Measurements from ENCODE around the gene MOG. TPM values are rescaled to one million over a fixed set of nuclear protein-coding genes. Genes with fewer than 3 reads are reported as not detected.
A peak's percentile ranks its signal among the peaks of the same experiment; 100 is the strongest.

The MOG gene
- total RNA-seq, 1 experiment from 2014 or later = not detected

DNA sequence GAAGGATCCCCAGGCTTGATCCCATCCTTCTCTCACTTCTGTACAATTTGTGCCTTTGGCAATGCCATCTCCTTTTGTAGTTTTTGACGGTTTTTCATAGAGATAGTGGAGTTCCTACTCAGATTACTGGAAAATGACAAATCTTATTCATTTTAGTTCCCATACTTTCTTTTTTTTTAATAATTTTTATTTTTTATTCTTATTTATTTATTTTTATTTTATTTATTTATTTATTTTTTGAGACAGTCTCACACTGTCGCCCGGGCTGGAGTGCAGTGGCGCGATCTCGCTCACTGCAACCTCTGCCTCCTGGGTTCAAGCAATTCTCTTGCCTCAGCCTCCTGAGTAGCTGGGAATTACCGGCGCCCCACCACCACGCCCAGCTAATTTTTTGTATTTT, 19.6 kb upstream of the MOG start:
- intact Hi-C loops (cut with micrococcal nuclease) = no loop called here
- H3K9me3 Mint-ChIP-seq (ENCODE audit: unreplicated experiment) = no peaks in the 10 kb centered on the region
- peaks cover 2% of the 10 kb centered on the region for H3K36me3 Mint-ChIP-seq (ENCODE audit: insufficient read depth, unreplicated experiment)
- TF ChIP-seq, protein P1, sequence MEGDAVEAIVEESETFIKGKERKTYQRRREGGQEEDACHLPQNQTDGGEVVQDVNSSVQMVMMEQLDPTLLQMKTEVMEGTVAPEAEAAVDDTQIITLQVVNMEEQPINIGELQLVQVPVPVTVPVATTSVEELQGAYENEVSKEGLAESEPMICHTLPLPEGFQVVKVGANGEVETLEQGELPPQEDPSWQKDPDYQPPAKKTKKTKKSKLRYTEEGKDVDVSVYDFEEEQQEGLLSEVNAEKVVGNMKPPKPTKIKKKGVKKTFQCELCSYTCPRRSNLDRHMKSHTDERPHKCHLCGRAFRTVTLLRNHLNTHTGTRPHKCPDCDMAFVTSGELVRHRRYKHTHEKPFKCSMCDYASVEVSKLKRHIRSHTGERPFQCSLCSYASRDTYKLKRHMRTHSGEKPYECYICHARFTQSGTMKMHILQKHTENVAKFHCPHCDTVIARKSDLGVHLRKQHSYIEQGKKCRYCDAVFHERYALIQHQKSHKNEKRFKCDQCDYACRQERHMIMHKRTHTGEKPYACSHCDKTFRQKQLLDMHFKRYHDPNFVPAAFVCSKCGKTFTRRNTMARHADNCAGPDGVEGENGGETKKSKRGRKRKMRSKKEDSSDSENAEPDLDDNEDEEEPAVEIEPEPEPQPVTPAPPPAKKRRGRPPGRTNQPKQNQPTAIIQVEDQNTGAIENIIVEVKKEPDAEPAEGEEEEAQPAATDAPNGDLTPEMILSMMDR (IDR thresholded peaks at IDR 0.05; ENCODE audit: unreplicated experiment) = no peak
- H3K27ac Mint-ChIP-seq (ENCODE audit: low read depth, unreplicated experiment) = no peak overlapping the region
- DNase-seq (ENCODE audit: unreplicated experiment) = no peak
- ChIA-PET CTCF (interaction anchor here (1.3 to 3.5 kb wide), 3 partner anchors 10 to 16 kb away, joined by 4 to 11 read pairs (median 6); no protein-coding TSS in a partner anchor), POLR2A (no interaction called here)
- no peaks in the 10 kb centered on the region for H3K27me3 Mint-ChIP-seq (ENCODE audit: insufficient read depth, unreplicated experiment)
- BruUV-seq (replicated peaks) = no TSS peak
- H3K4me3 Mint-ChIP-seq (ENCODE audit: unreplicated experiment) = no peak overlapping the region
- peaks cover 18% of the 10 kb centered on the region for H3K4me1 Mint-ChIP-seq (ENCODE audit: insufficient read depth, unreplicated experiment)

DNA sequence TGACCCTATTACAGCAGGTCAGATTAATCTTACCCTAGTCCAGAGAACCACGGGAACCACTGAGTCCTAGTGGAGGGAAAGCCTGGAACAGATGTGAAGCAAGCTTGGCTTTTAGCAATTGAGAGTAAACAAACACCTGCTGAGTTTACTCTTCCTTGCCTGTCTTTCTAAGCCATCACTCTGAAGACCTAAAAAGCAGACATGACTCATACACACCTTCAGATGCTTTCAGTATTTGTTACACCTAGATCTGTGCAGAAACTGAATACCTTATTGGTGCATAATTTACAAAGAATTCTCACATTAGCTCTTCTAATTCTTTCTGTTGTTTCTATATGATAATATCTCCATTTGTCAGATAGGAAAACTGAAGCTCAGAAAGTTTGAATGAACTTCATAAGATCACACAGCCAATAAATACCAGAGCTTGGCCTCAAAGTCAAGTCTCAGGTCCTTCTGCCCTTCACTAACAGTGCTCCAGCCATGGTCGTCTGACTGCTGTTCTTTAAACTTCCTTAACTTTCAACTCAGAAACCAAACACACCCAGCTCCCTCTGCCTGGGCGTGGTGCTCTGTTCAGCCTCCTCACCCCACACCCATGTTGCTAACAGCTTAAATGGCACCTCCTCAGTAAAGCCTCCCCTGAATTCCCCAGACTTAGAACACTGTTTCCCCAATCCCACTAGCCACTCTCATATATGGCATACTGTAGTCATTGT, 15.3 kb upstream of the MOG start:
- intact Hi-C loops (cut with micrococcal nuclease) = no loop called here
- POLR2A ChIA-PET = interaction anchor here (1.6 to 2.6 kb wide), 2 partner anchors 8 to 11 kb away, joined by 6 read pairs; partner anchors contain the start of gene GABBR1
- BruUV-seq (replicated peaks) = no TSS peak
- H3K9me3 Mint-ChIP-seq (ENCODE audit: unreplicated experiment) = no peaks in the 10 kb centered on the region
- no peaks in the 10 kb centered on the region for H3K27me3 Mint-ChIP-seq (ENCODE audit: insufficient read depth, unreplicated experiment)
- H3K36me3 Mint-ChIP-seq (ENCODE audit: insufficient read depth, unreplicated experiment) = no peaks in the 10 kb centered on the region
- CTCF ChIA-PET = interaction anchor here (0.7 to 8.0 kb wide), 4 partner anchors 9 to 64 kb away, joined by 3 to 75 read pairs (median 18); no protein-coding TSS in a partner anchor
- H3K27ac Mint-ChIP-seq (ENCODE audit: low read depth, unreplicated experiment) = no peak overlapping the region
- TF ChIP-seq, protein P1 (IDR thresholded peaks at IDR 0.05; ENCODE audit: unreplicated experiment) = no peak
- peaks cover 10% of the 10 kb centered on the region for H3K4me1 Mint-ChIP-seq (ENCODE audit: insufficient read depth, unreplicated experiment)
- no peak for DNase-seq (ENCODE audit: unreplicated experiment)
- no peak overlapping the region for H3K4me3 Mint-ChIP-seq (ENCODE audit: unreplicated experiment)

DNA sequence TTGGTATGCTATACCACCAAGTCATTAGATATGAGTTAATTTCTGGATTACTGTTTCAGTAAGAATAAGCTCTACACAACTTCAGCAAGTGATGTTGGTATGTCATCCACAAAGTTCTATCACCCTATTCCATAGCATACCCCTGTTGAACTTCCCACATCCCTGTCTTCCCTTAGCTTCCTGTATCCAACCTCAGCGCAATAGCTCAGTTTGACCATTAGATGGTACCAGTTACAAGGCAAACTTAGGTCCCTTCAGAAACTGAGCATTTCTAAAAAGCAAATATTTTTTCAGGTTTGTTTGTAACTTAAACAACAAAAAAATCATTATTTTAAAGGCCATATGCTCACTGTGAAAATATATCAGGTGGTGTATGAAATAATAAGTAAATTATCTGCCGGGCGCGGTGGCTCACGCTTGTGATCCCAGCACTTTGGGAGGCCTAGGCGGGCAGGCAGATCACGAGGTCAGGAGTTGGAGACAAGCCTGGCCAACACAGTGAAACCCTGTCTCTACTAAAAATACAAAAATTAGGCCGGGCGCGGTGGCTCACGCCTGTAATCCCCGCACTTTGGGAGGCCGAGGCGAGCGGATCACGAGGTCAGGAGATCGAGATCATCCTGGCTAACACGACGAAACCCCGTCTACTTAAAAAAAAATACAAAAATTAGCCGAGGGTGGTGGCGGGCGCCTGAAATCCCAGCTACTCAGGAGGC, 8.8 kb upstream of the MOG start:
- TF ChIP-seq, protein P1 (IDR thresholded peaks at IDR 0.05; ENCODE audit: unreplicated experiment) = peak; percentile 71
- Mint-ChIP-seq H3K27me3 (ENCODE audit: insufficient read depth, unreplicated experiment) (no peaks in the 10 kb centered on the region), H3K27ac (ENCODE audit: low read depth, unreplicated experiment) (no peak overlapping the region), H3K4me3 (ENCODE audit: unreplicated experiment) (no peak overlapping the region), H3K4me1 (ENCODE audit: insufficient read depth, unreplicated experiment) (peaks cover 7% of the 10 kb centered on the region), H3K9me3 (ENCODE audit: unreplicated experiment) (no peaks in the 10 kb centered on the region), H3K36me3 (ENCODE audit: insufficient read depth, unreplicated experiment) (no peaks in the 10 kb centered on the region)
- ChIA-PET POLR2A (interaction anchor here (0.6 to 2.7 kb wide), 5 partner anchors 9 to 74 kb away, joined by 3 to 20 read pairs (median 3); no protein-coding TSS in a partner anchor), CTCF (interaction anchor here (0.5 to 12.8 kb wide), 27 partner anchors 8 to 416 kb away, joined by 3 to 369 read pairs (median 4); partner anchors contain the start of genes GABBR1 and MOG)
- BruUV-seq (replicated peaks) = no TSS peak
- intact Hi-C loops (cut with micrococcal nuclease) = loop anchor here (1.0 kb wide), 1 partner anchor 48 kb away; no protein-coding TSS in a partner anchor
- DNase-seq (ENCODE audit: unreplicated experiment) = peak; percentile 55

Measured in MCF 10A (cell line).